GM18909 (cell line): Measurements from ENCODE around the gene TSR1.

Experiments used
- ATAC-seq: cut with Tn5 transposase; IDR thresholded peaks from one replicate; pipeline ENCODE4 v1.9.1; 2021; ENCODE audit warnings: mild to moderate bottlenecking; ENCODE audit not compliant: unreplicated experiment, poor library complexity

Gene TSR1

DNA sequence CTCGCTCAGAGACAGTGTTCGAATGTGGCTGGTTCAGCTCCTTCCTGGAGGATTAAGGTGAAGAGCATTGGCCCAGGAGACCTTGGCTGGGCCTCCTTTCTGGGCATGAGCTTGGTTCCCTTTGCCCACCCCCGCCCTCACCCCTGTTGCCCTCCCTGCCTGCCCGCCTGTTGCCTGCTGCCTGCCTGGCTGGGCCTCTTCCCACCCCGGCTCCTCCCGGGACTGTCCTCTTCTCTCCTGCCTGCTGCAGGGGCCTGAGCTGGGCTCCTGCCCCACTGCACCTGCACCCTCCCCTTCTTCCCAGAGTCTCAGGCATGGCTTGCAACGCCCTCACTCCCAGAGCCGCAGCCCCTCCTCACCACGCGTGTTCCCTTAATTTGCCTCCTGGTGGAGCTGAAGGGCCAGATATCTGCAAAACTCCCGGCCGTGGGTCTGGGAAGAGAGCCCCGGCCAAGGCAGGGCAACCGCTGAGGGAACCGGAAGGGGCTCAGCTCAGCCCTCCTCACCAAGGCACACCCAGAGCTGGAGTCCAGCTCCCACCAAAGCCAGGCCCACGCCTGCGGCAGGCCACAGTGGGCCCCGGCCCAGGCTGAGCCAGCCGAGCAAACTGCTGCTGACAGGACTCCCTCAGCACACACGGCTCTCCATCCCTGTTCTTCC is 33.4 kb upstream of the TSR1 start:
- no peak for ATAC-seq

- ATAC-seq = no peak
Measured at GRCh38 chr17:2369039-2369438, 32.8 kb upstream of the TSR1 start.

- no peak for ATAC-seq
Measured at GRCh38 chr17:2368359-2368758, 32.1 kb upstream of the TSR1 start.

- ATAC-seq = no peak
Measured at GRCh38 chr17:2366747-2367494, 30.7 kb upstream of the TSR1 start.

GRCh38 chr17:2365132-2365531 is 28.9 kb upstream of the TSR1 start:
- ATAC-seq = no peak

DNA sequence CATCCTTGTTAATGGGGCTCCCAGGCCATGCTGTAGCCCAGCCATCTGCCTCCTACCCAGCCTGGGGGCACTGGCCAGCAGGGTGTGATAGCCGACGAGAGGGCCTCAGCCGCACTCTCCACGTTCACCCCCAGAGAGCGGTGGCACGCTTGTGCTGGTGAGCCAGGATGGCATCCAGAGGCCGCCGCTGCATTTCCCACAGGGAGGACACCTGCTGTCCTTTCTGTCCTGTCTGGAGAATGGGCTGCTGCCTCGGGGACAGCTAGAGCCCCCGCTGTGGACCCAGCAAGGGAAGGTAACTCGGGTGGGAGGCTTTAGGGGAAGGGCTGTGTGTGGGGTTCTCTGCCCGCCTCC is 28.5 kb upstream of the TSR1 start:
- no peak for ATAC-seq

DNA sequence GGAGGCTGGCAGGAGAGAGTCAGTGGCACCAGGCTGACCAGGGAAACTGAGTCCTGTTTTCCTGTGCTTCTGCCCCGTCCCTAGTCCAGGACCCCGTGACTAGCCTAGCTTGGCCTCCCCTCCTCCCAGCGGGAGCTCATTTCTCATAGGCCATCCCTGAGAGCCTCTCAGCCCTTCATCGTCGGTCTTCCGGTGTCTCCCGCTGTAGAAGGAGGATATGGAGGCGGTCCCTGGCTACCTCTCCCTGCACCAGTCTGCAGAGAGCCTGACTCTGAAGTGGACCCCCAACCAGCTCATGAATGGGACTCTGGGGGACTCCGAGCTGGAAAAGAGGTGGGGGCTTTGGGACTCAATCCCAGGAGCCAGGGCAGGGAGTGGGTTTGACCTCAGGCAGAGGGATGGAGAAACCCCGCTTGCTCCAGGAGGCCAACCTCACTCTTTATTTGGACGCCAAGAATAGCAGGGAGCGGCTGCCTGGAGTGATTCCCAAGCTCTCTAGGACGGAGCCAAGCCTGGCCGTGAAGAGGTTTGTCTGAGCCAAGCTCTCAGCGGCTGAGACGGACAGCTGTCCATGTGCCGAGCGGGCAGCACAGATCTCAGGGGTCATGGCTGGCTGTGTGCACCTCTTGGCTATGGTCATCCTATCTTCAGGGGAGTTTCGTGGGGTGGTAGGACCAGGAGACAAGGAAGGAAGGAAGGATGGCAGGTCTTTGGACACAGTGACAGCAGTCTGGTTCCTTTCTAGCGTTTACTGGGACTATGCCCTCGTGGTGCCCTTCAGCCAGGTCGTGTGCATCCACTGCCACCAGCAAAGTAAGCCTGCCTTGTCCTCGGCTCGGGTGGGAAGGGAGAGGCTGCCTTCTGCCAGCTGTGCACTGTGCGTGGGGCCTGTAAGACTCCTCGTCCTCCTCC is 27.9 kb upstream of the TSR1 start:
- no peak for ATAC-seq

DNA sequence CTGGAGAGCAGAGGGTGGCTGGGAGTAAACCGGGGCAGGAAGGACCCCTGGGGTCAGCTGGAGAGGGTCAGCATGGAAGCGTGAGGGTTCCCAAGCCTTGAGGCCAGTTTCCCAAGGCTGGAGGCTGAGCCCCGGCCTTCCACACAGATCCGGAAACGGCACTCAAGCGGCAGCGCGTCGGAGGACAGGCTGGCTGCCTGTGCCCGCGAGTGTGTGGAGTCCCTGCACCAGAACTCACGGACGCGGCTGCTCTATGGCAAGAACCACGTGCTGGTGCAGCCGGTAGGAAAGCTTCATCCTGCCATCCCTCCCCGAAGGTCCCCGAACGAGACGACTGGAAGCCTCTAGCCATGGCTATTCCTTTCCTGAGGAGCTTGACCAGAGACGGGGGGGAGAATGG is 27.1 kb upstream of the TSR1 start:
- no peak for ATAC-seq

DNA sequence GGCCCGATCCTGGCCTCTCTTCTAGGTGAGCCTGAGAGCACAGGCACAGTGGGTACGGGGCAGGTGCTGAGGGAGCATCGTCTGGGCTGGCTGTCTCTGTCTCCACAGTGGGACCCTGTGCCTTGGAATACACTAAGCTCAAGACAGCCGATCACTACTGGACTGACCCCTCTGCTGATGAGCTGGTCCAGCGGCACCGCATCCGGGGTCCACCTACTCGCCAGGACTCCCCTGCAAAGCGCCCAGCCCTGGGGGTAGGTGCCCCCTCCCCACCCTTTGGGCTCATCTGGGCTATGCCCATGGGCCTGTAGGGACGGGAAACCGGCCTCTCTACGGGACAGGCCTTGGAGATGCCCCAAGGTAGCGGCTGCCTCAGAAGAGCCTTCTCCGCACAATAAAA is 26.6 kb upstream of the TSR1 start:
- no peak for ATAC-seq

GRCh38 chr17:2362416-2362815 is 26.2 kb upstream of the TSR1 start:
- ATAC-seq = no peak

- ATAC-seq = no peak
Measured at GRCh38 chr17:2362016-2362415, 25.8 kb upstream of the TSR1 start.

DNA sequence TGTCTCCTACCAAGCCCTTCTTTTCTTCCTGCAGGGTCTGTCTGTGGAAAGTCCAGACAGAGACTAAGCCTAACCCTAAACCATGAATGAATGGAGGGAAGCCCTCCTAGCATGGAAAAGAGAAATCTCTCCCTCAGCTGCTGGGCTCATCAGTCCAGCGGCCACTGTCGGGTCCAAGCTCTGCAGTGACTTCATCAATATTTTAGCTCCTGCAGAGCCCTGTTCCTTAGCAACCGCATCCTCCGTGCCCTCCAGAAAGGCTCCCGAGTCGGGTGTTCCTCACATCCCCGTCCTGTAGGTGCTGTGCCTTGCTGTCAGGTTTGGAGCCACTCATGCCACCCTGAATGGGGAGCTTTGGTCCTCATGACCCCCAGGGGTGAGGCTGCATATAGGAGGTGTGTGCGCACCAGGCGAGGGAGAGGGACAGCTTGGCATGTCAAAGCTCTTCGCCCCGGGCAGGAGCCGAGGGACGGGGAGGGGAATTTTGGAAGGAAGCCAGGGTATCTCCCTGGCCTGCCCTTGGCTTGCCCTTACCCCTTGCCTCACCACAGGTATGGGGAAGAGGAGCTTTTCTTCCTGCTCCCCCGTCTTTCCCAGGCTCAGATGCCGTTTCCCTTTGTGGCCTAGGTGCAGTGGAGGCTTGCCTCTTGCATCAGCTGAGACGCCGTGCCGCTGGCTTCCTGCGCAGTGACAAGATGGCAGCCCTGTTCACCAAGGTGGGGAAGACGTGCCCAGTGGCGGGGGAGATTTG is 24.9 kb upstream of the TSR1 start:
- no peak for ATAC-seq

- no peak for ATAC-seq
Measured at GRCh38 chr17:2357931-2358434, 21.7 kb upstream of the TSR1 start.

DNA sequence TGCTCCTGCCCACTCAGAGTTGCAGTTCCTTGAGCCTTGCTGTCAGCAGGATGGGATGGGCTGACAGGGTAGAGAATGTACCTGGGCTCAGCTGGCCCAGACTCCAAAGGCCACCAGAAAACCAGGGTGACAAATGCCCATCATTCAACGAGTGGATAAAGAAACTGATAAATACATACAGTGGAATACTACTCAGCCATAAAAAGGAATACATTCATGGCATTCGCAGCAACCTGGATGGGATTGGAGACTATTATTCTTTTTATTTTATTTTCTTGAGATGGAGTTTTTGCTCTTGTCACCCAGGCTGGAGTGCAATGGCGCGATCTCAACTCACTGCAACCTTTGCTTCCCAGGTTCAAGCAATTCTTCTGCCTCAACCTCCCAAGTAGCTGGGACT is 21.0 kb upstream of the TSR1 start:
- ATAC-seq = no peak

DNA sequence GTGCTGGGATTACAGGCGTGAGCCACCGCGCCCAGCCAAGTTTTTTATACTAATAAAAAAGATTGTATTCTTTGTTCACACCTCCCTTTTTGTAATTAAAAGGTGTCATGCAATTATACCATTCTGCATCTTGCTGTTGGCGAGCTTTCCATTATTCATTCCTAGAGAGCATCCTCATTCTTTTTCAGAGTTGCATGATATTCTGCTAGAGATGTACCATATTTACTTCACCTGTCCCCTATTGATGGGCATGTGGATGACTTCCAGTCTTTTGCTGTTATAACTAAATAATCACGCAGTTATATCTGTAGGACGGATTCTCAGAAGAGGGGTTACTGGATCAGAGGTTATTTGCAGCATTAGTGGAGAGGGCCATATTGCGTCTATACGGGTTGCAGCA is 18.1 kb upstream of the TSR1 start:
- ATAC-seq = no peak

DNA sequence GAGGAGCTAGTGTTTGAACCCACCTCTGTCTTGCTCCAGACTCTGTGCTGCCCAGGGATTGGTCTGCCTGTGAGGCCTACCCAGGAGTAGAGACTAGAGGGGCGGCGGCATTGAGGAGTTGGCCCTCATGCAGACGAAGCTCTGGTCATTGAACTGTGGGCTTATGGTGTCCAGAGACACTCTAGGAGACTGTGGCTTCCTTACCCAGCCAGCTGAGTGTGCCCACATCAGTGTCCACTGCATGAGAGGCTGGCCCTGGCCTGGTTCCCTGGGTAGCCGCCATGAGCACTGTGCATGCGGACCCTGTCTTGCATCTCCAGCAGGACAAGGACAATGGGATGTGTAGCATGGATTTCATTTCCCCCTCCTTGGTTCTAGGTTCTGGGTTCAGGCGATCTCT is 15.0 kb upstream of the TSR1 start:
- no peak for ATAC-seq

- no peak for ATAC-seq
Measured at GRCh38 chr17:2347805-2348685, 11.8 kb upstream of the TSR1 start.

DNA sequence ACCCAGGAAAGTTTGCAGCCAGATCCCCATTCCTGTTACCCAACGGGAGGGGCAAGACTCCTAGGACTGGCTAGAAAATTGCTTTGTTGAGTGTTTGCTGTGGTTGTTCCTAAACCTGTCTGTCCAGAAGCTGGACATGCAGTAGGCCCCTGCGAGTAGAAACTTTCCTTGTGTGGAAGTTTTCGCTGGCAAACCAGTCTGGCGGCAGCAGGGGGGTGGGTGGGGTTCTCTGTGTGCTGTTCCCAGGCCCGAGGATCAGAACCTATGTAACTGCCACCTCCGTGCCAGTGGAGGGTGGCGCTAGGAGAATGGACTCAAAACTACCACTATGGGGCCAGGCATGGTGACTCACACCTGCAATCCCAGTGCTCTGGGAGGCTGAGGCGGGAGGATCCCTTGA is 10.2 kb upstream of the TSR1 start:
- no peak for ATAC-seq

DNA sequence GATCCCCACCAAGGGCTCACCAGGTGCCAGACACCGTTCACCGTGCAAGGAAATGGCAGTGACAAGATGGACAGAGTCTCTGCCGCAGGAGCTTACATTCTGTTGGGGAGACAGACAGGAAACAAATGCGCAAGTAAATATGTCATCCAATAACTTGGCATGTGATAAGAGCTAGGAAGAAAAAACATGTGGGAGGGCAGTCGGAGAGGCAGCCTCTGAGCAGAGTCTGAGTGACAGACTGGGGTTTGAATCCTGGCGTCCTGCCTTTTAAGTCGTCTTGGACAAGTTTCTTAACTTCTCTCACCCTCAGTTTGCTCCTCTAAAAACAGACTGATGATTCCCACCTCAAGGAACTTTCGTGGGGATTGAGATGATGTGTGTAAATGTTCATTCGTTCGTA is 8.3 kb upstream of the TSR1 start:
- ATAC-seq = no peak
